HCT116 (cell line): Measurements from ENCODE around the gene C3orf22.

Source experiments
- CTCF ChIP-seq, 3 experiments: fragments of 200-600 bp in 1 of 3; sonication (generic) in 1 of 3; IDR thresholded peaks in 2 of 3; conservative IDR thresholded peaks in 1 of 3; 2 replicates each; pipeline ENCODE4 v1.5.1; 2012 to 2017; ENCODE audit warnings: low read depth in 2 of 3, low read length in 2 of 3, antibody characterized with exemption in 1 of 3, borderline replicate concordance in 1 of 3, control low read depth in 1 of 3, mild to moderate bottlenecking in 1 of 3, mixed read lengths in 1 of 3, mixed run types in 1 of 3, moderate library complexity in 1 of 3; ENCODE audit not compliant: insufficient read depth in 1 of 3
- ELF1 ChIP-seq: IDR thresholded peaks from 2 replicates; pipeline ENCODE4 v1.6.1; 2012; ENCODE audit warnings: low read depth, borderline replicate concordance
- EZH2phosphoT487 ChIP-seq: fragments of 200-600 bp; IDR thresholded peaks from 2 replicates; pipeline ENCODE4 v1.6.1; 2018; ENCODE audit warnings: antibody characterized with exemption, borderline replicate concordance
- ZBTB33 ChIP-seq: IDR thresholded peaks from 2 replicates; pipeline ENCODE4 v1.6.1; 2011; ENCODE audit warnings: mild to moderate bottlenecking, low read length, moderate library complexity; ENCODE audit not compliant: insufficient replicate concordance; ENCODE audit errors: extremely low read depth

GRCh38 chr3:126599101-126599500 lies 40.4 kb upstream of the C3orf22 start:
- TF ChIP-seq ZBTB33 (no peak), EZH2phosphoT487 (no peak), CTCF (IDR thresholded peaks at IDR 0.05 in 2 of 3, conservative IDR thresholded peaks at IDR 0.05 in 1 of 3; ENCODE audit: borderline replicate concordance in 1 of 3, insufficient read depth in 1 of 3, low read depth in 2 of 3, low read length in 2 of 3) (no peak), ELF1 (no peak)
